CD14-positive monocyte (primary cell): ENCODE measurements around the gene POGLUT2. TPM values are rescaled to one million over a fixed set of nuclear protein-coding genes. Genes with fewer than 3 reads are reported as not detected.

Experiments used
- DNase-seq, 3 donors: peaks; one replicate each; pipeline ENCODE4 v3.0.0-alpha.2; 2011 to 2022
- H2AFZ ChIP-seq: 2 replicates; pipeline ENCODE4 v1.6.0; 2012; ENCODE audit warnings: mild to moderate bottlenecking, low read depth, low read length, inconsistent platforms; ENCODE audit not compliant: insufficient read depth, poor library complexity, severe bottlenecking
- H3K27ac ChIP-seq, 2 donors: 1 replicate in 1 of 2; 2 replicates in 1 of 2; pipeline ENCODE4 v1.5.1; 2012 to 2013; ENCODE audit warnings: low read length in 2 of 2, control low read depth in 1 of 2, inconsistent platforms in 1 of 2, low read depth in 1 of 2, mild to moderate bottlenecking in 1 of 2
- H3K27me3 ChIP-seq, 2 donors: one replicate each; pipeline versions ENCODE4 v1.6.0 to v1.6.1; 2011 to 2013; ENCODE audit warnings: low read length in 2 of 2; ENCODE audit not compliant: control insufficient read depth in 2 of 2, insufficient read depth in 2 of 2
- H3K36me3 ChIP-seq, 2 donors: replicated peaks in 1 of 2; 1 replicate in 1 of 2; 2 replicates in 1 of 2; pipeline versions ENCODE4 v1.5.1 to v1.6.1; 2012 to 2013; ENCODE audit warnings: low read length in 2 of 2, control low read depth in 1 of 2, inconsistent platforms in 1 of 2, mild to moderate bottlenecking in 1 of 2; ENCODE audit not compliant: insufficient read depth in 2 of 2, control insufficient read depth in 1 of 2
- H3K4me1 ChIP-seq, 2 donors: 1 replicate in 1 of 2; 2 replicates in 1 of 2; pipeline versions ENCODE4 v1.5.1 to v1.6.1; 2012 to 2013; ENCODE audit warnings: low read length in 2 of 2, control low read depth in 1 of 2, inconsistent platforms in 1 of 2, mild to moderate bottlenecking in 1 of 2, moderate library complexity in 1 of 2; ENCODE audit not compliant: insufficient read depth in 2 of 2, control insufficient read depth in 1 of 2
- H3K4me2 ChIP-seq: replicated peaks from 2 replicates; pipeline ENCODE3; 2012; ENCODE audit warnings: low read length, moderate library complexity, mild to moderate bottlenecking; ENCODE audit not compliant: poor library complexity, severe bottlenecking; ENCODE audit errors: extremely low read depth
- H3K4me3 ChIP-seq, 3 experiments: fragments of 200-600 bp in 1 of 3; sonication (generic) in 1 of 3; replicated peaks in 1 of 3; 1 replicate in 2 of 3; 2 replicates in 1 of 3; pipeline ENCODE4 v1.5.1; 2011 to 2013; ENCODE audit warnings: low read length in 3 of 3, mild to moderate bottlenecking in 3 of 3, control low read depth in 2 of 3, low read depth in 2 of 3, inconsistent platforms in 1 of 3, moderate library complexity in 1 of 3
- H3K79me2 ChIP-seq: 2 replicates; pipeline ENCODE4 v1.6.0; 2012; ENCODE audit warnings: mild to moderate bottlenecking, control low read depth, inconsistent platforms, low read length, moderate library complexity; ENCODE audit not compliant: insufficient read depth
- H3K9ac ChIP-seq: 2 replicates; pipeline ENCODE4 v1.6.0; 2017; ENCODE audit warnings: low read length, mild to moderate bottlenecking; ENCODE audit not compliant: insufficient read depth, poor library complexity, severe bottlenecking
- H3K9me3 ChIP-seq, 2 donors: replicated peaks in 1 of 2; 1 replicate in 1 of 2; 2 replicates in 1 of 2; pipeline versions ENCODE4 v1.5.1 to v1.6.1; 2012 to 2013; ENCODE audit warnings: low read length in 2 of 2, control low read depth in 1 of 2; ENCODE audit not compliant: control insufficient read depth in 1 of 2, insufficient read depth in 1 of 2
- H4K20me1 ChIP-seq: 2 replicates; pipeline ENCODE4 v1.6.0; 2012; ENCODE audit warnings: mild to moderate bottlenecking, low read length, control low read depth, moderate library complexity; ENCODE audit not compliant: insufficient read depth
- H3K27ac Mint-ChIP-seq, 7 donors: one replicate each; pipeline ENCODE4 v1.8.0; 2020; ENCODE audit warnings: mild to moderate bottlenecking in 7 of 7, mixed read lengths in 7 of 7, moderate library complexity in 6 of 7, inconsistent platforms in 2 of 7
- H3K27me3 Mint-ChIP-seq, 3 donors: one replicate each; pipeline ENCODE4 v1.8.0; 2021 to 2022; ENCODE audit warnings: low read depth in 3 of 3, mild to moderate bottlenecking in 3 of 3, mixed read lengths in 3 of 3, moderate library complexity in 3 of 3, inconsistent platforms in 1 of 3
- H3K36me3 Mint-ChIP-seq, 2 donors: one replicate each; pipeline ENCODE4 v1.8.0; 2020; ENCODE audit warnings: mixed read lengths in 2 of 2, inconsistent platforms in 1 of 2, mild to moderate bottlenecking in 1 of 2
- H3K4me1 Mint-ChIP-seq: one replicate; pipeline ENCODE4 v1.8.0; 2020; ENCODE audit warnings: mild to moderate bottlenecking, mixed read lengths
- H3K4me3 Mint-ChIP-seq, 2 donors: one replicate each; pipeline ENCODE4 v1.8.0; 2020; ENCODE audit warnings: mild to moderate bottlenecking in 2 of 2, mixed read lengths in 2 of 2, moderate library complexity in 1 of 2
- H3K9me3 Mint-ChIP-seq, 7 donors: one replicate each; pipeline ENCODE4 v1.8.0; 2020 to 2022; ENCODE audit warnings: mixed read lengths in 7 of 7, mild to moderate bottlenecking in 6 of 7, moderate library complexity in 6 of 7, inconsistent platforms in 2 of 7
- WGBS: methylation state at CpG from one replicate; pipeline ENCODE4 v1.1.5; 2013; ENCODE audit warnings: missing lambda C conversion rate; ENCODE audit not compliant: insufficient coverage; 5-methylcytosine and 5-hydroxymethylcytosine counted together
- intact Hi-C, 2 donors: fragments of 100-400 bp; cut with micrococcal nuclease; formaldehyde crosslinking; loops; one replicate each; pipeline versions ENCODE4 v1.15.0 to v1.15.1; 2023
- polyA plus RNA-seq, 3 donors: library from polyadenylated mRNA; depleted of rRNA in 1 of 3; unstranded in 2 of 3; stranded (reverse) in 1 of 3; fragments of 300-500 nt in 2 of 3; fragments of >200 nt in 1 of 3; fragmentation: Illumina TruSeq in 2 of 3; gene quantifications; 1 replicate in 2 of 3; 2 replicates in 1 of 3; pipeline ENCODE4 v1.2.3, GENCODE V29; 2012 to 2021
- TF ChIP-seq, protein P1 (sequence below): fragments of 200-600 bp; IDR thresholded peaks from one replicate; pipeline ENCODE4 v1.8.0; 2022; ENCODE audit warnings: antibody characterized with exemption, mild to moderate bottlenecking

Gene POGLUT2
- polyA plus RNA-seq, 3 donors: 0.22 TPM; not detected in 2

- TF ChIP-seq, protein P1, sequence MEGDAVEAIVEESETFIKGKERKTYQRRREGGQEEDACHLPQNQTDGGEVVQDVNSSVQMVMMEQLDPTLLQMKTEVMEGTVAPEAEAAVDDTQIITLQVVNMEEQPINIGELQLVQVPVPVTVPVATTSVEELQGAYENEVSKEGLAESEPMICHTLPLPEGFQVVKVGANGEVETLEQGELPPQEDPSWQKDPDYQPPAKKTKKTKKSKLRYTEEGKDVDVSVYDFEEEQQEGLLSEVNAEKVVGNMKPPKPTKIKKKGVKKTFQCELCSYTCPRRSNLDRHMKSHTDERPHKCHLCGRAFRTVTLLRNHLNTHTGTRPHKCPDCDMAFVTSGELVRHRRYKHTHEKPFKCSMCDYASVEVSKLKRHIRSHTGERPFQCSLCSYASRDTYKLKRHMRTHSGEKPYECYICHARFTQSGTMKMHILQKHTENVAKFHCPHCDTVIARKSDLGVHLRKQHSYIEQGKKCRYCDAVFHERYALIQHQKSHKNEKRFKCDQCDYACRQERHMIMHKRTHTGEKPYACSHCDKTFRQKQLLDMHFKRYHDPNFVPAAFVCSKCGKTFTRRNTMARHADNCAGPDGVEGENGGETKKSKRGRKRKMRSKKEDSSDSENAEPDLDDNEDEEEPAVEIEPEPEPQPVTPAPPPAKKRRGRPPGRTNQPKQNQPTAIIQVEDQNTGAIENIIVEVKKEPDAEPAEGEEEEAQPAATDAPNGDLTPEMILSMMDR: no peak
- peaks cover 0 to 7% (median 3%) of the 10 kb centered on the region in 7 donors for H3K9me3 Mint-ChIP-seq
- H3K27ac Mint-ChIP-seq: no peak overlapping the region
- no peaks in the 10 kb centered on the region for H3K27me3 Mint-ChIP-seq
- H3K4me1 ChIP-seq: no peaks in the 10 kb centered on the region
- no peak overlapping the region for H3K27ac ChIP-seq
- intact Hi-C loops: no loop called here
- no peak overlapping the region for H3K9ac ChIP-seq
- H3K4me2 ChIP-seq: no peak overlapping the region
- DNase-seq: no peak
- no peaks in the 10 kb centered on the region for H3K79me2 ChIP-seq
- no peak overlapping the region for H3K4me3 ChIP-seq
- H3K36me3 Mint-ChIP-seq: peaks cover 3 to 6% of the 10 kb centered on the region in 2 donors
- H3K4me3 Mint-ChIP-seq: no peak overlapping the region
- H4K20me1 ChIP-seq: no peaks in the 10 kb centered on the region
- no peak overlapping the region for H2AFZ ChIP-seq
- H3K36me3 ChIP-seq: no peaks in the 10 kb centered on the region
- WGBS: 100% methylated on average over 2 of the region's 3 CpGs
- H3K9me3 ChIP-seq: peaks cover 0 to 4% of the 10 kb centered on the region in 2 donors
- no peaks in the 10 kb centered on the region for H3K27me3 ChIP-seq
- peaks cover 5% of the 10 kb centered on the region for H3K4me1 Mint-ChIP-seq
These were observed 8.9 kb upstream of the POGLUT2 start for GRCh38 chr13:102807699-102808098.

- peaks cover 0 to 2% of the 10 kb centered on the region in 2 donors for H3K9me3 ChIP-seq
- H3K36me3 ChIP-seq: no peaks in the 10 kb centered on the region
- no peak overlapping the region for H2AFZ ChIP-seq
- no peak for DNase-seq
- no peaks in the 10 kb centered on the region for H3K27me3 Mint-ChIP-seq
- peaks cover 4% of the 10 kb centered on the region in 2 donors for H3K4me1 ChIP-seq
- no peak overlapping the region for H3K9ac ChIP-seq
- intact Hi-C loops: no loop called here
- peaks cover 0 to 2% of the 10 kb centered on the region in 2 donors for H3K36me3 Mint-ChIP-seq
- TF ChIP-seq, protein P1: no peak
- WGBS: no CpG with 5 or more reads among the region's 3 CpGs
- H3K9me3 Mint-ChIP-seq: peaks cover 0 to 7% (median 3%) of the 10 kb centered on the region in 7 donors
- H3K27ac Mint-ChIP-seq: no peak overlapping the region
- H3K4me1 Mint-ChIP-seq: peaks cover 8% of the 10 kb centered on the region
- no peak overlapping the region for H3K4me2 ChIP-seq
- H4K20me1 ChIP-seq: no peaks in the 10 kb centered on the region
- H3K4me3 ChIP-seq: no peak overlapping the region
- H3K27me3 ChIP-seq: no peaks in the 10 kb centered on the region
- H3K79me2 ChIP-seq: no peaks in the 10 kb centered on the region
- no peak overlapping the region for H3K27ac ChIP-seq
- no peak overlapping the region for H3K4me3 Mint-ChIP-seq
These were observed 6.9 kb upstream of the POGLUT2 start for GRCh38 chr13:102805680-102806079.
